Measurements from ENCODE around the gene AMZ2.
"Not testable (repeated sequence)": the region's sequence is repeated elsewhere in the genome, so short reads cannot be mapped to it uniquely, and the experiment has no call there.

The AMZ2 gene

GRCh38 chr17:68253426-68253825, 5.6 kb downstream of the AMZ2 start:
- DNase-seq = not testable (repeated sequence)

- no peak for DNase-seq
Observed at GRCh38 chr17:68255151-68255550, 7.3 kb downstream of the AMZ2 start.

- DNase-seq = no peak
Observed at GRCh38 chr17:68255731-68256538, 8.1 kb downstream of the AMZ2 start.

- DNase-seq = not testable (repeated sequence)
Observed at GRCh38 chr17:68256701-68257100, 8.9 kb downstream of the AMZ2 start.

GRCh38 chr17:68257934-68258333, 10.1 kb downstream of the AMZ2 start:
- DNase-seq = no peak

GRCh38 chr17:68258890-68259647, 11.2 kb downstream of the AMZ2 start:
- peak; percentile 49 for DNase-seq

- not testable (repeated sequence) for DNase-seq
Observed at GRCh38 chr17:68259648-68259951, 11.8 kb downstream of the AMZ2 start.

GRCh38 chr17:68260051-68260762, 12.4 kb downstream of the AMZ2 start:
- DNase-seq = no peak

GRCh38 chr17:68262467-68262866, 14.6 kb downstream of the AMZ2 start:
- not testable (repeated sequence) for DNase-seq

- DNase-seq = not testable (repeated sequence)
Observed at GRCh38 chr17:68263101-68263681, 15.3 kb downstream of the AMZ2 start.

- not testable (repeated sequence) for DNase-seq
Observed at GRCh38 chr17:68265833-68266232, 18.0 kb downstream of the AMZ2 start.

- no peak for DNase-seq
Observed at GRCh38 chr17:68273722-68274121, 25.9 kb downstream of the AMZ2 start.

- not testable (repeated sequence) for DNase-seq
Observed at GRCh38 chr17:68276339-68276738, 28.5 kb downstream of the AMZ2 start.

- DNase-seq = no peak
Observed at GRCh38 chr17:68277807-68278206, 30.0 kb downstream of the AMZ2 start.

- DNase-seq = not testable (repeated sequence)
Observed at GRCh38 chr17:68281965-68282364, 34.1 kb downstream of the AMZ2 start.

GRCh38 chr17:68288375-68288774, 40.5 kb downstream of the AMZ2 start:
- no peak for DNase-seq

- DNase-seq = no peak
Observed at GRCh38 chr17:68288804-68289203, 41.0 kb downstream of the AMZ2 start.

- no peak for DNase-seq
Observed at GRCh38 chr17:68289473-68289872, 41.6 kb downstream of the AMZ2 start.

GRCh38 chr17:68289936-68290267, 42.1 kb downstream of the AMZ2 start:
- no peak for DNase-seq

- peak; percentile 49 for DNase-seq
Observed at GRCh38 chr17:68290268-68290954, 42.6 kb downstream of the AMZ2 start.

- peak; percentile 68 for DNase-seq
Observed at GRCh38 chr17:68290955-68291835, 43.4 kb downstream of the AMZ2 start, which contains the start of the genes ARSG and SLC16A6. ARSG (plus strand) TSS chr17:68291495; CDS start chr17:68307494, 15,999 bp downstream. SLC16A6 (minus strand) TSS chr17:68291127; CDS start chr17:68278320, 12,807 bp downstream.
